ENCODE results near the gene BIN1.

DNA sequence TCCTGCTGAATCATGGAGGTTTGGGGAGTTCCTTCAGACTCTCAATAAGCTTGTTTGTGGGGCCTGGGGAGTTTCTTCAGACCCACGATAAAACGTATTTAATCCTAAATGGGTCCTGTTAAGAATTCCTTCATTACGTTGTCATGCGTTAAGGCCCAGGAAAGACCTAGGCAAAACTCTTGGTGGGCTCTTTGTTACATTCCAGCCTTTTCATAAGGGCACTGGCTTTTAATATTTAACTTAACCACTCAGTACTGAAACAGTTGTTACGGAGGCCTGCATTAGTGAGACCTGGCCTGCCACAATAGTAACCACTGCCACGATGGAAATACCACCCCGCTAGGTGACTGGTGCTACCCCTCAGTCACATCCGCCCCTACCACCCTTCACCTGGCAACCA lies 17.5 kb upstream of the BIN1 start:
- TF ChIP-seq CTCF (conservative IDR thresholded peaks at IDR 0.05), result no peak
- no peak for TF ChIP-seq EZH2 (IDR thresholded peaks at IDR 0.05; ENCODE audit: low read depth)

Data from PC-9 (cell line).